Left hindlimb (tissue), 1 donor: Measurements from ENCODE around the gene ACBD6.

ENCODE experiments used
- DNase-seq: peaks from one replicate; pipeline ENCODE4 v3.0.0-alpha.2; 2018

The ACBD6 gene

DNA sequence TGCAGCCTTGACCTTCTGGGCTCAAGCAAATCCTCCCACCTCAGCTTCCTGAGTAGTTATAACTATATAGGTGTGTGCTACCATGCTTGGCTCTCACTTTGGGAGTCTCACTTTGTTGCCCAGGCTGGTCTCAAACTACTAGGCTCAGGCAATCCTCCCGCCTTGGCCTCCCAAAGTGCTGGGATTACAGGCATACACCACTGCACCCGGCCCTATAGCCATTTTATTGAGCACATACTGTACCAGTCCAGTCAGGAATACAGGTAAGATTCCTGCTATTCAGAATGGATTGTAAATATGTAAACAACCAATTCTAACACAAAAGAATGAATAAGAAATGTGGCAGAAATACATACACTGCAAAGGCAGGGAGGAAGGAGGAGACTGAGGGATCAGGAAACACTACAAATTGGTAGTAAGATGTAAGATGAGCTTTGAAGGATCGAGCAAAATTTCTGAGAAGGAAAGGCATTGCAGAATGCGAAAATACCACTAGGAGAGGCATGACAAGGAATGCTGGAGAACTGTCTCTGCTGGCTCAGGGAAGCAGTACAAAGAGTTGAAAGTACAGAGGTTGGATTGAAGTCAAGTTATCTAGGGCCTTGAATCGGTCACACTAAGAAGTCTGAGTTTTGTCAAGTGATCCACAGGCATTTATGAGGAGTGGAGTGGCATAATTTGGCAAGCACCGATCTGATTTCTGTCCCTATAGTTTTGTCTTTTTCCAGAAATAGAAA lies 211.9 kb downstream of the ACBD6 start:
- no peak for DNase-seq

DNA sequence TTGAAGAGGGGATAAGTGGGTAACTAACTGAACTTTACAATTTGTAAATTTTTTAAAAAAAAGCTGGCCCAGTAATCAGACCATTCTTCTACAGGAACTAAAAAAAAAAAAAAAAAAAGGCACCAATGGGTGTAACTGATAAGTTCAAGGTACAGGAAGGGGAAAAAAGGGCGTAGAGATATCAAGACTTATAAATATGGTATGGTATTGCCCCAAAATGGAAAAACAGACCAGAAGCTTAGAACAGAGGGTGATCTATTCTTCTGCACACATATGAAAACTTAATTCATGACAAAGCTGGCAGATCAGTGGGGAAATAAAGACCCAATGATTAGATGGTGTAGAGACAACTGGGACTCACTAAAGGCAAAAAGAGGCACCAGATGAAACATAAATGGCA lies 213.4 kb downstream of the ACBD6 start:
- no peak for DNase-seq

DNA sequence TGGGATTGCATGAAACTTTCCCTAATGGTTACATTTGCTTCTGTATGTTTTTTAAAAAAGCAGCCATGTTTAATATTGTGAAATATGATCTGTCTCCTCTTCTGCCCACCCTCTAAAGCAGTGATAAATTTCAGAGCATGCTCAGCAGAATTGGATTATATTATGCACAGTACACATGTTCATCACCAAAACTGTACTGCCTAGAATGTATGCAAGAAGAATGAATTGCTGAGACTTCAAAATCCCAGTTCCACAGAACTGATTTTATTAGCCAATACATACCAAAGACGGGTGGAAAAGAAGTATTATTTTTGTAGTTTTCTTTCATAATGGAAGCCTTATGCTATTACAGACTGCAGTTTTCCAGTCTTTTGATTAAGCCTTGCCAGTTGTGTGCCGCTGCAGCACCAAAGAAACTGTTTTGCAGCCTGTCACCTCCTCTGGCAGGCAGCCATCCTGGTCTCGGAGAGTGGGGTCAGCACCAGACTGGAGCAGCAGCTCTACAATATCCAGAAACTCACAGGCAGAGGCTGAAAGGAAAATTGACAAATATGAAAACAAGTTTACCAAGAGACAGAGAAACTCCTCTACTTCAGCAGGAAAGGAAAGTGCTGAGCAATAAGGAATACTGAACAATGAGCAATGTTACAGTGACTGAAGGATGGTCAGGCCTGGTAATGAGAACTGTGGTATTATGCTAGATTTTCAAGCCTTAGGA lies 214.2 kb downstream of the ACBD6 start:
- no peak for DNase-seq

DNA sequence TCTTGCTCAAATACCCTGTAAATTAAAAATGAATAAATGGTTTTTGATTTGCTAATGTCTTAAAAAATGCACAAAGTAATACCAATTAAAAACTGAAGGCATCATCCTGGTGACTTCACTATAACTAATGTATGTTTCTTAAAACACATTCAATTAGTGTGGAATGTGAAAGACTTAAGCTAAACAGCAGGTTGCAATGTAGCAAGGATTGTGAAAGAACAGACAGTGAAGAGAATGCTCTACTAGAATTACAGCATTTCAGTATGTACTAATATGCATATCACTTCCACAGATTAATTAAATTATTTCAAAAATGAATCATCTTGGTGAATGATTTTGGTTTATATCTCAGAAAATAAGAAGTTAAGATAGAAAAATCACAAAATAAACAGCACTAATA lies 216.0 kb downstream of the ACBD6 start:
- no peak for DNase-seq

DNA sequence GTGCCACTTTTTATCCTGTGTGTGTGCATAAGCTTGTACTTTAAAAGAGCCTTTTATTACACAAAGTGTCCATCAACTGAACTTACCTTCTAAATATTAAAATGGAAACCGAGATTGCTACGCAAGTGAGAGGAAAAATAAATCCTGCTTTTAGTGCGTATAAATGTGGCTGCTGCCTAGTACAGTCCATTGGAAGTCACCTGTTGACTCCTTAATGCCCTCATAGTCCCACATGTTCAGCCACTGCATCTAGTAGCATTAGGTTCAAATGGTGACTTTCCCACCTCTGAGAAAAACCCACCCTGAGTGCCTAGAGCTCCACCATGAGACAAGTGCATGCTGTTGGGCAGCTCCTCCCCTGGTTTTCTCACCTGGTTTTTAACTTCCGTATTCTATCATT lies 219.3 kb downstream of the ACBD6 start:
- DNase-seq, result no peak

DNA sequence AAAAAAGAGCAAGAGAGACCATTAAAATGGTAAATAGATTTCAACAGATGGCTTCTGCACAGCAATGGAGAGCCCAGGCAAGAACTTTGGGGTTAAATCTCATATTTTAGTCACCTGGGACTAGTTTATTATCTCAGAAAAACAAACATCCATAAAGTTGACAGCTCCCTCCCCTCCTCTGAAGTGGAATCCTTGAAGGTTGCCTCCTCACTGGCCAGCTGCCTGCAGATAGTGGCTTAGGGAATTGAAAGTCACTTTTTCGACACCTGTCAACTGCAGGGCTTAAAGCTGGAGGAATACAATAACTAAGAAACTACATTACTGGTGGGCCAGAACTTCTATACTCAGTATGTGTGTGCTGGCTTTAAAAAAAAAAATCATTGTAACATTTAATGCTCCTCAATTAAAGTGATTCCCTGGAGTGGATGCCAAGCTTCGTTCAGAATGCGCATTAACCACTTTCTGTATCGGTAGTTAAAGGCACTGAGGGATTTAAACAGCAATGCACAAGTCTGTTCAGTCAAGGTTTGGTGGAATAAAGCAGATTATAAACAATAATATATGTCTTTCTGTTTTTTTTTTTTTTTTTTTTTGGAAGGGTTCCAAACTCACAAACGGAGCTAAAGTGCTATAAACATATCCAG lies 219.9 kb downstream of the ACBD6 start:
- DNase-seq, result no peak

DNA sequence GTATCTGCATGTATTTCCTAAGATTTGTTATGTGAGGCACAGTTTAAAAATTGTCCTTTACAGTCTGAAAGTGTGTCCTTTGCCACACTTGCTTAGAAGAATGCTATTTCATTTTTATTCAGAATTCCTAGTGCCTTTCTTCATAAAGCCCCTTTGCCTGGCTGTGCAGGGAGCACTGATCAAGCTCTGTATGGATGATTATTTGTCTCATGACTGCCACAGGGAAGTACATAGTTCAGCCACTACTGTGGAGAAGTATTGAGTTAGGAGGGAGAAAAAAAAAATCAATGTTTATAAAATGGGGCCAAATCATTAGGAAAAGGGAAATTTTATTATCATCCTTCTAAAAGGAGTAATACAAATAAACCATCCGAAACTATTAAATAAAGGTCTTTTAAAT lies 220.9 kb downstream of the ACBD6 start:
- DNase-seq, result no peak

DNA sequence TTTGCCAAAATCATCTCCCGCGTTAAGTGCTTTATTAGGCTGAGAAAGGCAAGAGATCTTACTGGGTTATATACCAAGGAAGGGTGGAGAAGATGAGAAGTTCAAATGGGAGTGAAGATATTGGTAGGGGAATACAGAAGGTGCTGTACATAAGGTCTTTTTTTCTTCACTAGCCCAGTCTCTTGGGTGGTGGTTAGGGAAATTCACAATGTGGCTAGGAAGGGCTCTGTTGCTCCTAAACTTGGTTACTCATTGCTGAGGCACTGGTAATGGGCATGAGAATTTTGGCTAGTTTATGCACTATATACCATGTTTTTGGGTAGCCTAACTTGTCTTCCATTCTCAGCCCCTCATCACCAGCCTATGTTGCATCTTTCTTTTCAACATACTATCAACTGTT lies 221.8 kb downstream of the ACBD6 start:
- no peak for DNase-seq

DNA sequence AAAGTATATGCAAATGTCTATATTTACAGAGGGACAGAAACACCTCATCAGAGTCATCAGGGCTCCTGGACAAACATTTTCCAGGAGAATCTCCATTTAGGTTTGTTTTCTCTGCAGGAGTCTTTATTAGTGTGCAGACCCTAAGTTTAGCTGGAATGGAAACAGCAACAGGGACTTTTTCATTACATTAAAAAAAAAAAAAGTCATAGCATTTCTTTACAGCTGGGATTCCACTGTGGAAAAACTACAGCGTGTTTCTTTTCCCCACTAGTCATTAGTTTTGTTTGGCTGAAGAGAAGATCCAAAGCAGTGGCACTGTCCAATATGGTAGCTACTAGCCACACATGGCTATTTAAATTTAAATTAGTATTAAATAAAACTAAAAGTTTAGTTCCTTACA lies 222.7 kb downstream of the ACBD6 start:
- DNase-seq, result no peak

DNA sequence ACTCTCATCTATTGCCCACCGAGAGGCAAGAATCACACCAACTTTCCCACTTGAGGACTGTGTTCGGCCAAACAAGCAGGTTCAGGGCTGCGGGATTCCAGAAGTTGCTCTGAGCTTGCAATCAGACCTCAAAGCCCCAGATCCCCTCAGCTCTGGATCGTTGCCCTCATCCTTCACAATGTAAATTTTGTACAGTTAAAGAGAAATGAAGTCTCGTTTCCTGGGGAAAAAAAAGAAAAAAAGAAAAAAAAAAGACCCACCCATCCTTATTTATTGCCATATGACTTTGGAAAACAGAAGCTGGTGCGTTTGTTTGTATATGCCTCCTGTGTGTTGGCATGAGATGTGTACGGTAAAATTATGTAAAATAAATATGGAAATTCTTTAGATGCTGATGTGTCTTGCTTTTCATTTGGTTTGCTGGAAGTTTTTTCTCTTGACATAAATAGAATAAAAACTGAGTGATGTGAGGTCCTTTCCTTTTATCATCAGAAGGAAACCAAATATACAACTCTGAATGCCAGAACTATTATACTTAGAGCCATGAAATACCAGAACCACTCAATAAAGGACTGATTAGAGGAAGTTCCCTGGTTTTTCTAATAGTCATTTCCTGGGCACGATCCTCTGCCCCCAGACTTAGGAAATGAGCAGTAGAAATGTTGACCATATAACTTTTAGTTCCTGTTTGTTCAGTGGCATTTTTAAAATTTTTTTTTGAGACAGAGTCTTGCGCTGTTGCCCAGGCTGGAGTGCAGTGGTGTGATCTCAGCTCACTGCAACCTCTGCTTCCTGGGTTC lies 223.6 kb downstream of the ACBD6 start:
- DNase-seq, result no peak

DNA sequence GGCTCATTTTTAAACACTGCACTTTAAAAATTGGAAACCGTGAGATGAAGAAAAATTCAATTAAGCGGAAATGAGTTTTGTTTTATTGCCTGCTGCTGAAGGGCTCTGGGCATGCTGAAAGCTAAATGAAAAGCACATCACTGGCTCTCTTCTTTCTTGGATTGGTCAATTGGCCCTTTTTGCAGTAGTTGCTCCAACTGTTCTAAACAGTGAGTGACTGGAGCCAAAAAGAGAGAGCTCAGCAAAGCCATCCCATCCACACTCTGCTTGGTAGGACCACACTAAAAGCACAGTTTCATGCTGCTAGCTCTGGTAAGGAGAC lies 224.2 kb downstream of the ACBD6 start:
- no peak for DNase-seq

DNA sequence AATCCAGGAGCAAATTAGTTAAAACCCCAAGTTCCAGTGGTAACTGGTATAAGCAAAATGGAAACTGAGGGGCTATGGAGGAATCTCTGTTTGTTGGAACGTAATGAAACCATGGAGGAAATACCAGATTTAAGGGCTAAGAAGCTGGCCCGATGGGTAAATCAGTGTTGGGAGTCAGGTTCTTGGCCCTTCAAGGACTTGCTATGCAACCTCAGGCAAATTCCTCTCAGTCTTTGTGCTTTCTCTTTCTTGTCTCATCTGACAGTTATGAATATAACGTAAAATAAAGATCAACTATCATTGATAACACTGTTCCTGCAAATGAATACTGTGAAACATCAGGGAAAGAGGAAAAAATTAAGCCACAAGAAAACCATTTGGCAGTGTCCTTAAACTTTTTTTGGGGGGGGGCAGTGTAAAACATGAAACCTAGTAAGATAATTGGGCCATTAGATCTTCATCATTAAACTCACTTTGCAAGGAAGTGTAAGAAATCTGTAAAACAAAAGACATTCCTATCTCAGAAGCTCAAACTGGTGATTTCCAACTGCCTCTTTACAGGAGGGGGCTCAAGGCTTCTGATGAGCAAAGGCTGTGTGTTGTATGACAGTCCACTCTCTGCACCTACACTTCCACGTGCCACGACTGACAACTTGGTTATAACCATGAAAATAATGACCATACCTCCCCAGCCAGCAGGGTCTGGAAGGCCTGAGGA lies 224.7 kb downstream of the ACBD6 start:
- DNase-seq, result no peak

DNA sequence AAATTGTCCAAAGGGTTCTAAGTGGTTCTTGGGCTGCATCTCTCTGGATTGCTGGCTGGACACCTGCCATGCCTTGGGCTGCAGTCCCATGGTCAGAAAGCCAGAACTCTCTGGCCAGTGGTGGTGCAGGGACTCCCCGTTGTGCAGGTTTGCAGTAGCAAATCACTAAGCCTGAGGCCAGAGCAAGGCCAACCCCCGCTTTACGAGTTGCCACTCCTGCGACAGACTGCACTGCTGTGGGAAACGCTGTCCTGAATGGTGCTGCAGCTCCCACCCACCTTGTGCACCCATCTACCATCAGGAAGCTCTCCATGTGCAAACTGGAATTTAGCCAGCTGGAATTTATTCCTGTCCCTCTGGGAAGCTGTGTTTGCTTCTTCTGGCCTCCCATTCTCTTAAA lies 226.7 kb downstream of the ACBD6 start:
- no peak for DNase-seq

DNA sequence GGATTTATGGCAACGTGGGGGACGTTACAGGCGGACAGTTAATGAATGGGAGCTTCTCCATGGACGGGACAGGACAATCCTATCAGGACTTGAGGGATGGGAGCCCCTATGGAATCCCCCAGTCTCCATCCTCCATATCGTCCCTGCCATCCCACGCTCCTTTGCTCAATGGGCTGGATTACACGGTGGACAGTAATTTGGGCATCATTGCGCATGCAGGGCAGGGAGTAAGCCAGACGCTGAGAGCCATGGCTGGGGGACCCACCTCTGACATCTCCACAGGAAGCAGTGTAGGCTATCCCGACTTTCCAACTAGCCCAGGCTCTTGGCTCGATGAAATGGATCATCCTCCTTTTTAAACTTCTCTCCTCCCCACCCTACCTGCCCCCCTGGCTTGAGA lies 228.2 kb downstream of the ACBD6 start:
- no peak for DNase-seq

DNA sequence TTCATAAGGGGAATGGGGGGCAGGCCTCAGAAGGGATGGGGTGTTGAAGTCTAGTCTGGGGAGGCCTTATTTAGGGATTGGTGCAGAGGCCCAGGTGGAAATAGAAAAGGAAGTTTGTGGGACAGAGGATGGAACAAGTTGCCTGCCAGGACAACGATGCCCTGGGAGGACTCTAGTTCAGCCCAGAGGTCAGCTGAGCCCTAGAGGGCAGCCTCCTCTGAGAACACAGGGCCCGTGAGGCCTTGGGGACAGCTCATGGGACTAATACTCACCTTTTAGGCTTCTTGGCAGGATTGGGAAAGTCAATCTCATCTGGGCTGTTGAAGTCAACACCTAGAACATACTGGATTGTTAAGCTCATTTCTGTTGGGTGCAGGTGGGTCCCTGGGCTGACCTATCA lies 229.3 kb downstream of the ACBD6 start:
- no peak for DNase-seq

DNA sequence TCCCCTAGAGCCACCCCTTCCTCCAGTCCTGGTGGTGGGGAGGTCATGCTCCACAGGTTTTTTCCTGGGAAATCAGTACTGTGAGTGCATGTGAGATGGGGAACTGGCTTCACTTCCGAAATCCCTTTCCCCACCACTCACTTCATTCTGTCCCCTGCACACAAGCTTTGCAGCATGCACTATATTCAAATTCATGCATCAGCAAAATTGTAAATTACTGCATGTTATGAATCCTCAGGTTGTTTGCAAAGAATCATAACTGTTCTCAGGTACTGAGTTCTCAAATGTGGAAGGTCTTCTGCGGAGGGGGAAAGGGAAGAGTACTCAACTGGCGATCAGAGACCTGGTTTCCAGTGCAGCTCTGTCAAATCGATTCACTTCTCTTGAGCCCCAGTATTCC lies 230.0 kb downstream of the ACBD6 start:
- no peak for DNase-seq

DNA sequence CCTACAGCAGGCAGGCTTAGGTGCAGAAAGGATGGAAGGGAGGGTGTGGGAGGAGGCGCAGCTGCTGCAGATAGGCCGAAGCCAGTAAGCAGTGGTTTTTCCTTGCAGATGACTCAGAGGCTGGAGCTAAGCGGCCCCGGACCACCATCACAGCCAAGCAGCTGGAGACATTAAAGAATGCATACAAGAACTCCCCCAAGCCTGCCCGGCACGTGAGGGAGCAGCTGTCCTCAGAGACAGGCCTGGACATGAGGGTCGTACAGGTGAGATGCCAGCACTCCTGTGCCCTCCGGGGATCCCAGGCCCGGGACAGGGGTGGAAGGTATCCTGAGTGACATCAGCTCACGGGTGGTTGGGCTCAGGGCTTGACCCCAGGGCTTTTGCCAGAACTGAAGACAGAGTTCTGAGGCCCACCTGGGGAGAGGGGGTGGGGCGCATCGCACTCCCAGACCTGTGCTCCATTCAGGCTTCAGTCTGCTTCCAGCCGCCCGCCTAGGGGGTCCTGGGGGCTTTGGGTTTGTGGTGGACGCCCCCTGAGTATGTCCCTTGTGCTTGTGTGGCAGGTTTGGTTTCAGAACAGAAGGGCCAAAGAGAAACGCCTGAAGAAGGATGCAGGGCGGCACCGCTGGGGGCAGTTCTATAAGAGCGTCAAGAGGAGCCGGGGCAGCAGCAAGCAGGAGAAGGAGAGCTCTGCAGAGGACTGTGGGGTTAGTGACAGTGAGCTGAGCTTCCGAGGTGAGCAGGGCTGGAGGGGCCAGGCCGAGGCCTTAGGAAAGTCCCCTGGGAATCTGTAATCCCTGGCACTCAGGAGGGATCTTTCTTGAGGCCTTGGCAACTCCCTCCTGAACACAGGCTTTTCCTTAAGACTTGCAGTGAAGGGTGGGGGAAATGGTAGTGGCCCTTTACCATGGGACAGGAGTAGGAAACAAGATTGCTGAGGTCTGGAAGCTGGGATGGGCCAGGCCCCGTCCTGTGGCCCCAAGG lies 230.8 kb downstream of the ACBD6 start:
- peak; percentile 64 for DNase-seq

DNA sequence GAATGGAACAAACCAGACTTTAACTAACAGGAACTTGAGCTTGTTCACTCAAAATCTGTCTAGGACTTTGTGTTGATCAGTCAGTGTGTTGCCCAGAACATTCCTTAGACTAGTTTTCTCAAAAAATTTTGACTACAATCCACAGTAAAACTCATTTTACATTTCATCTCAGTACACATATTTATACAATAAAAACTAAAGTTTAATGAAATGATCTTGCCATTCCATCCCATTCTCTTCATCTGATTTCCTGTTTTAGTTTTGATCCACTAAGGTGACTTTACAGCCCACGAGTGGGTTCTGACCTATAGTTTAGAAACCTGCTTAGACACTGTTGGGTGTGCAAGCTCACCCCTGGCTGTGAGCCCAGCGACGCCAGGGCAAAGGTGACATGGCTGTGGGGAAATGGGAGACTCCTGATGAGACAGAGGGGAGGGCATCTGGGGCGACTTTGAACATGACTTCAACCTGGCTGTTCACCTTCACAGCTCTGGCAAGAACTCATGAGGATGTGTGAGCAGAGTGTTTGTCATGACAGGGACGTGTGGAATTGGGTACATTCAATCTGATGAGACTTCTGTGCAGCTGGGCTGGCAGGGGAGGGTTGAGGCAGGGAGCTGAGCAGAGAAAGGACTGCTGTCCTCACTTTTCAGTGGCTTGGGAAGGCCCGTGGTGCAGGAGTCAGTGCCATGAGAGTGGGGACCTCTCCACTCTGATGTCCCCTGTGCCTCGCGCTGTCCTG lies 231.7 kb downstream of the ACBD6 start:
- DNase-seq, result peak; percentile 25

DNA sequence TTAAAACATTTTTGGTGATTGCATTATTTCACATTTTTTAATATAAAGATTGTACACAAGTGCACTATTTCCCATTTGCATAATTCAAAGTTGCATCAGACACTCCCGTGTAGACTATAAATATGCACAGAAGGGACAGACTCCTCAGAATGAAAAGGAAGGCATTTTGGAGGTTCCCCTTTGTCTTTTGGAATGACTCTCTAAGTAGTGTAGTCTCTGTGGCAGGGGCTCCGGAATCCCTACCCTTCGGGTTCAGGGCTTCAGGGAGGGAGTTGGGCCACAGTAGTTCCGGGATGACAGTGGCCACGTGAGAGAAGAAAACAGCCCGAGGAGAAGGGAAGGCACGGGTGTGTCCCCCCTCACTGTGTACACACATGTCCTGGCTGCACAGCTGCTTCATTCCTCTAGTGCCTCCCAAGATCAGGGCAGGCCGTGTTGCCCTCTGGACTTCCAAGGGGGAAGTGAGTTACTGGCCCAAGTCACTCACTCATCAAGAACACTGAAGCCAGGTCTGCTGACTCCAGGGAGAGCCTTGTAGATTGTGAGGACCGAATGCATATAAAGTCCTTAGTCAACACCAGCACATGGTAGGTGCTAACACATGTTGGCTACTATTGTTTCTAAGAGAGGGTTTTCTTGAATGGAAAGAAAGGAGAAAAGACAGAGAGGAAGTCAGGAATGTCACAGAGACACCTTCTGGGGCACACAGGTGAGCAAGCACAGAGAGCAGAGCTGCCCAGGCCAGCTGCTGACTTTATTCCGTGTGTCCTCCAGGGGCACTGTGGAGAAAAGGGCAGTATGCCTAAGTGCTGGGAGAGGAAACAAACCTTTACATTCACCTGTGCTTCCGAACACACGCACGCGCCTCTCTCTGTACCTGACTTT lies 232.5 kb downstream of the ACBD6 start:
- DNase-seq, result no peak

DNA sequence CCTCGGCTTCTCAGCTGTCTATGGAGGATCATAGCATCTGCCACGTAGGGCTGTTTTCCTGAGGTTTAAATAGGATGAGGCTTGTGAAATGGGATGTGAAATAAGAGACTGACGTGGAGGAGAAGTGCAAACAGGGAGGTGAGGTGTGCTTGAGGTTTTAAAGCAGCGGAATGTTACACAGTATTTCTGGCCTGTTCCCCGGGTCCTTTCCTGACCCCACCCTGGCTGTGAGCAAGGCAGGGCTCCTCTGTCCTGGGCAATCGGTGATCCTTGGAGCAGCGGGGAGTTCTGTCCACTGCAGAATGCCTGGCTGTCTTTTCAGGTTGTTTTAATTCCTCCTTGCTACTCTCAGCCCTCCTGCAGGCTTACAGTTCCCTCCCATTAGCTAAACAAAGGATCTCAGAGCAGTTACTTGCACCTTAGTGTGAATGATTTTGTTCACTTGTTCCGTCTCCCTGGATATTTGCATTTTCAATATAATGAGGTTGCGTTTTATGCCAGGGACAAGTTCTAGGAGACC lies 233.8 kb downstream of the ACBD6 start:
- no peak for DNase-seq
